Spleen (tissue), 11 donors: ENCODE data around the gene INO80C. TPM values are rescaled to one million over a fixed set of nuclear protein-coding genes. Genes with fewer than 3 reads are reported as not detected.
A peak's percentile ranks its signal among the peaks of the same experiment; 100 is the strongest.

Source experiments
- DNase-seq: peaks from one replicate; pipeline ENCODE4 v3.0.0-alpha.2; 2020
- H3K27ac ChIP-seq, 8 donors: fragments of 200-600 bp; sonication (generic) in 7 of 8; 1 replicate in 4 of 8; 2 replicates in 4 of 8; pipeline versions ENCODE4 v1.5.0 to v1.8.0; 2016 to 2021; ENCODE audit warnings: inconsistent platforms in 4 of 8, mild to moderate bottlenecking in 4 of 8, moderate library complexity in 1 of 8
- H3K27me3 ChIP-seq, 7 donors: fragments of 200-600 bp; sonication (generic) in 6 of 7; replicated peaks in 1 of 7; 1 replicate in 4 of 7; 2 replicates in 3 of 7; pipeline versions ENCODE4 v1.5.0 to v1.8.0; 2016 to 2021; ENCODE audit warnings: inconsistent platforms in 3 of 7, mild to moderate bottlenecking in 1 of 7
- H3K36me3 ChIP-seq, 6 donors: fragments of 200-600 bp; sonication (generic) in 5 of 6; 1 replicate in 4 of 6; 2 replicates in 2 of 6; pipeline versions ENCODE4 v1.5.0 to v1.8.0; 2016 to 2021; ENCODE audit warnings: inconsistent platforms in 2 of 6
- H3K4me1 ChIP-seq, 6 donors: fragments of 200-600 bp; sonication (generic) in 5 of 6; 1 replicate in 3 of 6; 2 replicates in 3 of 6; pipeline versions ENCODE4 v1.5.0 to v1.8.0; 2016 to 2021; ENCODE audit warnings: inconsistent platforms in 3 of 6
- H3K4me3 ChIP-seq, 8 donors: fragments of 200-600 bp; sonication (generic) in 7 of 8; 1 replicate in 4 of 8; 2 replicates in 4 of 8; pipeline versions ENCODE4 v1.5.0 to v1.8.0; 2016 to 2021; ENCODE audit warnings: inconsistent platforms in 4 of 8, mild to moderate bottlenecking in 4 of 8, moderate library complexity in 2 of 8
- H3K9me3 ChIP-seq, 8 donors: fragments of 200-600 bp; sonication (generic) in 7 of 8; 1 replicate in 4 of 8; 2 replicates in 4 of 8; pipeline versions ENCODE4 v1.5.0 to v1.8.0; 2016 to 2021; ENCODE audit warnings: inconsistent platforms in 4 of 8
- CTCF ChIP-seq, 11 experiments: fragments of 200-600 bp in 7 of 11; fragments of 450-650 bp in 4 of 11; sonication (generic) in 4 of 11; IDR thresholded peaks in 8 of 11; conservative IDR thresholded peaks in 3 of 11; 1 replicate in 7 of 11; 2 replicates in 4 of 11; pipeline versions ENCODE4 v1.4.0 to v1.8.0; 2016 to 2021; ENCODE audit warnings: antibody characterized with exemption in 11 of 11, inconsistent platforms in 4 of 11, mild to moderate bottlenecking in 1 of 11
- POLR2A ChIP-seq, 3 donors: fragments of 450-650 bp; IDR thresholded peaks; one replicate each; pipeline ENCODE4 v1.5.1; 2017; ENCODE audit warnings: antibody characterized with exemption in 3 of 3, mild to moderate bottlenecking in 1 of 3
- POLR2AphosphoS5 ChIP-seq, 3 donors: sonication (generic); formaldehyde crosslinking; IDR thresholded peaks; one replicate each; pipeline ENCODE4 v1.5.1; 2017; ENCODE audit warnings: antibody characterized with exemption in 3 of 3
- WGBS, 5 donors: extraction: QIAGEN DNeasy Blood & Tissue Kit in 3 of 5; methylation state at CpG; one replicate each; pipeline versions ENCODE4 v1.1.5 to v1.1.7; 2013 to 2018; 5-methylcytosine and 5-hydroxymethylcytosine counted together
- intact Hi-C: fragments of 100-400 bp; cut with DNase I; formaldehyde crosslinking; loops from one replicate; pipeline ENCODE4 v1.15.0; 2023; ENCODE audit warnings: low total_unique reads
- polyA plus RNA-seq, 3 donors: library from polyadenylated mRNA; stranded (reverse); fragments of 200-250 nt; gene quantifications; one replicate each; pipeline ENCODE4 v1.2.1, GENCODE V29; 2013
- total RNA-seq, 7 donors: library from RNA; depleted of rRNA in 3 of 7; stranded (reverse); fragments of >200 nt in 3 of 7; fragmentation: NEBNext Ultra II Directional in 4 of 7; extraction: Animal tissue kit (Norgen Biotek cat#: 25700) in 4 of 7; gene quantifications; one replicate each; pipeline versions ENCODE4 v1.1.0 to v1.2.1, GENCODE V29; 2016 to 2021
- donor health status: healthy with polysubstance abuse.
- donor health status: DM: no; HTN: no; CAD: no; lungs with moderate emphysema.
- donor health status: DM: no; HTN: no; CAD: no.
- donor health status: Bipolar disorder and iron deficiency.
- donor health status: healthy.
- donor health status: DM: no; HTN: no; CAD: no.
- donor health status: DM: yes; HTN: yes; CAD: no.

INO80C gene
- total and polyA plus RNA-seq, 10 donors = 18.9 to 57.5 (median 34.5) TPM

- no peak overlapping the region for H3K4me3 ChIP-seq
- DNase-seq = no peak
- 50 to 83% (median 64%) methylated on average over 1 of the region's 1 CpG for WGBS, 5 donors
- H3K27ac ChIP-seq = peak overlapping the region in 3 of 8 donors; percentile 4 to 44 (median 39)
- H3K4me1 ChIP-seq = peaks cover 0 to 39% (median 6%) of the 10 kb centered on the region in 6 donors
- intact Hi-C loops = no loop called here
- peaks cover 0 to 28% (median 0%) of the 10 kb centered on the region in 6 donors for H3K36me3 ChIP-seq
- TF ChIP-seq POLR2A (IDR thresholded peaks at IDR 0.05) = no peak
- H3K27me3 ChIP-seq = no peaks in the 10 kb centered on the region
- H3K9me3 ChIP-seq = no peaks in the 10 kb centered on the region
These were observed 20.3 kb downstream of the INO80C start for GRCh38 chr18:35477497-35477896.

GRCh38 chr18:35474884-35475283 is 22.9 kb downstream of the INO80C start:
- Histone ChIP-seq H3K27me3 (no peaks in the 10 kb centered on the region), H3K4me3 (no peak overlapping the region), H3K27ac (no peak overlapping the region), H3K4me1 (peaks cover 0 to 23% (median 6%) of the 10 kb centered on the region in 6 donors), H3K9me3 (no peaks in the 10 kb centered on the region), H3K36me3 (peaks cover 0 to 43% (median 0%) of the 10 kb centered on the region in 6 donors)
- intact Hi-C loops = no loop called here
- DNase-seq = no peak
- TF ChIP-seq POLR2AphosphoS5 (IDR thresholded peaks at IDR 0.05) (no peak), CTCF (IDR thresholded peaks at IDR 0.05 in 8 of 11, conservative IDR thresholded peaks at IDR 0.05 in 3 of 11) (no peak), POLR2A (IDR thresholded peaks at IDR 0.05) (no peak)
- 95 to 100% (median 98%) methylated on average over 1 of the region's 1 CpG for WGBS, 5 donors

GRCh38 chr18:35473562-35473961 is 24.2 kb downstream of the INO80C start:
- peaks cover 0 to 16% (median 5%) of the 10 kb centered on the region in 6 donors for H3K4me1 ChIP-seq
- TF ChIP-seq CTCF (IDR thresholded peaks at IDR 0.05 in 8 of 11, conservative IDR thresholded peaks at IDR 0.05 in 3 of 11) (no peak), POLR2AphosphoS5 (IDR thresholded peaks at IDR 0.05) (no peak), POLR2A (IDR thresholded peaks at IDR 0.05) (no peak)
- peaks cover 0 to 53% (median 0%) of the 10 kb centered on the region in 6 donors for H3K36me3 ChIP-seq
- H3K4me3 ChIP-seq = no peak overlapping the region
- H3K27me3 ChIP-seq = no peaks in the 10 kb centered on the region
- no peak for DNase-seq
- no peak overlapping the region for H3K27ac ChIP-seq
- H3K9me3 ChIP-seq = no peaks in the 10 kb centered on the region
- intact Hi-C loops = no loop called here
- WGBS, 5 donors = 95 to 100% (median 96%) methylated on average over 1 of the region's 1 CpG

GRCh38 chr18:35470435-35470834 is 27.3 kb downstream of the INO80C start:
- Histone ChIP-seq H3K27me3 (no peaks in the 10 kb centered on the region), H3K36me3 (peaks cover 0 to 64% (median 0%) of the 10 kb centered on the region in 6 donors), H3K4me1 (peaks cover 0 to 24% (median 17%) of the 10 kb centered on the region in 6 donors), H3K27ac (no peak overlapping the region), H3K4me3 (no peak overlapping the region), H3K9me3 (no peaks in the 10 kb centered on the region)
- intact Hi-C loops = no loop called here
- DNase-seq = no peak
- WGBS, 5 donors = 92 to 99% (median 95%) methylated on average over 6 of the region's 6 CpGs
- no peak for TF ChIP-seq POLR2A (IDR thresholded peaks at IDR 0.05)
- TF ChIP-seq POLR2AphosphoS5 (IDR thresholded peaks at IDR 0.05) = no peak
- no peak for TF ChIP-seq CTCF (IDR thresholded peaks at IDR 0.05 in 8 of 11, conservative IDR thresholded peaks at IDR 0.05 in 3 of 11)

GRCh38 chr18:35469725-35470124 is 28.0 kb downstream of the INO80C start:
- no peak overlapping the region for H3K27ac ChIP-seq
- no peaks in the 10 kb centered on the region for H3K9me3 ChIP-seq
- H3K36me3 ChIP-seq = peaks cover 0 to 57% (median 0%) of the 10 kb centered on the region in 6 donors
- no peak for DNase-seq
- H3K4me1 ChIP-seq = peaks cover 0 to 24% (median 17%) of the 10 kb centered on the region in 6 donors
- no peaks in the 10 kb centered on the region for H3K27me3 ChIP-seq
- intact Hi-C loops = no loop called here
- no peak for TF ChIP-seq POLR2AphosphoS5 (IDR thresholded peaks at IDR 0.05)
- TF ChIP-seq CTCF (IDR thresholded peaks at IDR 0.05 in 8 of 11, conservative IDR thresholded peaks at IDR 0.05 in 3 of 11) = no peak
- TF ChIP-seq POLR2A (IDR thresholded peaks at IDR 0.05) = no peak
- no peak overlapping the region for H3K4me3 ChIP-seq
- WGBS, 5 donors = 90 to 96% (median 94%) methylated on average over 3 of the region's 3 CpGs
